IPS-18c (cell line): Measurements from ENCODE around the gene DSTN.

Experiments
- H3K4me3 ChIP-seq: 2 replicates; pipeline ENCODE4 v1.7.0; 2013; ENCODE audit warnings: low read depth, mild to moderate bottlenecking, low read length, moderate library complexity; ENCODE audit not compliant: insufficient read depth
- H3K9me3 ChIP-seq: one replicate; pipeline ENCODE4 v1.6.1; 2013; ENCODE audit warnings: mild to moderate bottlenecking, low read length, moderate library complexity; ENCODE audit not compliant: control insufficient read depth, insufficient read depth

Gene DSTN

GRCh38 chr20:17647391-17648314, 77.8 kb downstream of the DSTN start:
- Histone ChIP-seq H3K9me3 (no peaks in the 10 kb centered on the region), H3K4me3 (no peak overlapping the region)

GRCh38 chr20:17648315-17648646, 78.4 kb downstream of the DSTN start:
- Histone ChIP-seq H3K4me3 (no peak overlapping the region), H3K9me3 (no peaks in the 10 kb centered on the region)

- Histone ChIP-seq H3K9me3 (no peaks in the 10 kb centered on the region), H3K4me3 (no peak overlapping the region)
Observed at GRCh38 chr20:17648791-17649730, 79.2 kb downstream of the DSTN start.

GRCh38 chr20:17650301-17651128, 80.6 kb downstream of the DSTN start:
- H3K9me3 ChIP-seq, result no peaks in the 10 kb centered on the region

GRCh38 chr20:17651129-17651759, 81.4 kb downstream of the DSTN start:
- no peak overlapping the region for H3K4me3 ChIP-seq
- no peaks in the 10 kb centered on the region for H3K9me3 ChIP-seq

More at GRCh38 chr20:17650301-17651128, 80.6 kb downstream of the DSTN start:
- no peak overlapping the region for H3K4me3 ChIP-seq

GRCh38 chr20:17651760-17652388, 82.0 kb downstream of the DSTN start:
- Histone ChIP-seq H3K4me3 (no peak overlapping the region), H3K9me3 (no peaks in the 10 kb centered on the region)

GRCh38 chr20:17652411-17652810, 82.5 kb downstream of the DSTN start:
- Histone ChIP-seq H3K9me3 (no peaks in the 10 kb centered on the region), H3K4me3 (no peak overlapping the region)

GRCh38 chr20:17653835-17654648, 84.2 kb downstream of the DSTN start:
- Histone ChIP-seq H3K4me3 (no peak overlapping the region), H3K9me3 (peaks cover 2% of the 10 kb centered on the region)

GRCh38 chr20:17654649-17655285, 84.9 kb downstream of the DSTN start:
- Histone ChIP-seq H3K9me3 (peaks cover 2% of the 10 kb centered on the region), H3K4me3 (no peak overlapping the region)

- peaks cover 2% of the 10 kb centered on the region for H3K9me3 ChIP-seq
- H3K4me3 ChIP-seq, result no peak overlapping the region
Observed at GRCh38 chr20:17655286-17655651, 85.4 kb downstream of the DSTN start.

- Histone ChIP-seq H3K4me3 (no peak overlapping the region), H3K9me3 (peaks cover 2% of the 10 kb centered on the region)
Observed at GRCh38 chr20:17655865-17656479, 86.1 kb downstream of the DSTN start.

GRCh38 chr20:17657079-17657825, 87.4 kb downstream of the DSTN start:
- Histone ChIP-seq H3K9me3 (peaks cover 2% of the 10 kb centered on the region), H3K4me3 (no peak overlapping the region)

- Histone ChIP-seq H3K9me3 (peaks cover 2% of the 10 kb centered on the region), H3K4me3 (no peak overlapping the region)
Observed at GRCh38 chr20:17657898-17658647, 88.2 kb downstream of the DSTN start.

- H3K4me3 ChIP-seq, result no peak overlapping the region
Observed at GRCh38 chr20:17658648-17658993, 88.7 kb downstream of the DSTN start.

More at GRCh38 chr20:17658648-17658993, 88.7 kb downstream of the DSTN start:
- H3K9me3 ChIP-seq, result peaks cover 2% of the 10 kb centered on the region
